NCI-H1436 treated with DMSO at 0.1 percent for 48 hours (cell line): ENCODE results near the gene ARR3.
"Not testable (repeated sequence)": the region's sequence is repeated elsewhere in the genome, so short reads cannot be mapped to it uniquely, and the experiment has no call there.

Experiments
- DNase-seq: peaks from one replicate; lab custom pipeline; 2025; lab: John Stamatoyannopoulos, UW

ARR3 gene

DNA sequence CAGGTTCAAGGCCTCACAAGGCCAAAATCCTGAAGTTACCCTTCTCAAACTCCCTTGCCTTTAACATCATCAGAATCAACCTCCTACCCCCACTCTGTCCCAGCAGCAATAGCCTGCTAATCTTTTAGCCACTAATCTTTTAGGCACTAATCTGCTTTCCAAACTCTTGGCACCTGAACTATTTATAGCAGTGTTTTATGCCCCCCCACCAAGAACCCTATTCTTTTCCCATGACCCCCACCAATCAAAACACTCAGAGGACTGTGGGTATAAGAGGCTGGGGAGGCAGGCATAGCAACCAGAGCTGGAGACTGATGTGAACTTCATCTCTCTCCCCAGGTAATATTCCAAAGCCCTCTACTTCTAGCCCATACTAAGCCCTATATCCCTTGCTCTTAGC lies at the start of gene ARR3:
TSS of gene ARR3 (plus strand) at position 301 of the 400 bp plus-strand sequence. CDS start 1,052 bp downstream, outside the sequence.
- no peak for DNase-seq

DNA sequence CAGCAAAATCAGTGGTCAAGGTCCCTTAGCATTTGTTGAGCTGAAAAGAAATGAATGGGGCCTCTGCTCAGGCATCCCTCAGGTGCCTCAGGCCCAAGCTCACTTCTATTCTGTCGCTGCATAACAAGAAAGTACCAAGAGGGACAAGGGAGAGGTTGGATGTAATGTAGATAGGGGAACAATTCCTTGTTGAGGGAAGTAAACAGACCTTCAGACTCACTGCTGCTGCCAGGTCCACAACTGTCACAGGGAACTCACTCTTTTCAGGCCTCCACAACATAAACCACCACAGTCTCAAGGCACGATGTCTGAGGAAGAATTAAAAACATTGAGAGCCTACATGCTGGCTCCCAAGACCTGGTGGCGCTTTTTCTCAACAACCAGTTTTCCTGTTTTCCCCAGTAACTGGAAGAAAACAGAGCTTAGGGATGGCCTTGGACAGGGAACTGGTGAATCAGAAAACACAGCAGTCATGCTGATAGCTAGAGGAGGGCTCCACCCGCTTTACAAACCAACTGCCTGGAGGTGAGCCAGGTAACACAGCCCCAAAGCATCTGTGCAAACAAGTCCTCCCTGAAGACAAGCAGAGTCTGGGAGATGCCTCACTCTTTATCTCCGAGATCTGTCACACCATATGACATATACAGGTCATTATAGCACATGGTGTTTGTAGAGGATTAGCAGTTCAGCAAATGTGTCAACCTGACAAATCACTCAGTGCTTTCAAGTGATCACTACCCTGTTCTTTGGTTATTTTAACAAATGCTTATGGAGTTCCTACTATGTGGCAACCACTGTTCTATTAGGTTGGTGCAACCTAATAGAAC lies 48.0 kb upstream of the ARR3 start:
- DNase-seq = no peak

- DNase-seq = no peak
Measured at GRCh38 chrX:70226048-70226447, 42.1 kb upstream of the ARR3 start.

DNA sequence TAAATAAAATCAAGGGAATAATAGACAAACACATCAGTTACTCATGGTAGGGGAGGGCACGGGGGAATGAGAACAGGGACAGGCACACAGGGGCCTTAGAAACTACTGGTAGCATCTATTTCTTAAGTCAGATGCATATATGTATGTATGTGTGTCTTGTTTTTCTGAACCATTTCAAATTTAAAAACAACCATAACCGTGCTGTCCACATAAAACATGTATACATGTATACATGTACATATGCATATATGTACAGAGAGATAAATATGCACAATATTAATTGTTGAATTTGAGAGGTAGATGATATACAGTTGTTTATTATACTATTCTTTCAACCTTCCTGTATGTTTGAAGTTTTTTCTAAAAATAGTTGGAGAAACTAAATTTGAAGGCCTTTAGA lies 41.4 kb upstream of the ARR3 start:
- no peak for DNase-seq

GRCh38 chrX:70231666-70232065 lies 36.5 kb upstream of the ARR3 start:
- DNase-seq = no peak

- DNase-seq = no peak
Measured at GRCh38 chrX:70234355-70234754, 33.8 kb upstream of the ARR3 start, which contains the start of gene AWAT1. TSS of gene AWAT1 (plus strand) at chrX:70234655. CDS start at chrX:70234696, 41 bp downstream.

DNA sequence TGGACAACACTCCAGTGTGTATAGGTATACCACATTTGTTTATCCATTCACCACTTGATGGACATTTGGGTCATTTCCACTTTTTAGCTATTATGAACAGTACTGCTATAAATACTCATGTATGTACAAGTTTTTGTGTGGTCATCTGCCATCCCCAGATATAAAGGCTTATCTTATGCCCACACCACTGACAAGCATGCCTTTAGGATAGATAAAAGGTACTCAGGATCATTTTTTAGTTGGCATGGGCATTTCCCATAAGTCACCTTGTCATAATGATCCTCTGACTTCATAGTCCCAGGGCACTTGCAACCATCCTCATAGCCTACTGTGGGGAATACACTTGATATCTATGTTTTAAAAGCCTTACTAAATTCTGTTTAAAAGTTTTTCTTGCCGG lies 27.4 kb upstream of the ARR3 start:
- no peak for DNase-seq

DNA sequence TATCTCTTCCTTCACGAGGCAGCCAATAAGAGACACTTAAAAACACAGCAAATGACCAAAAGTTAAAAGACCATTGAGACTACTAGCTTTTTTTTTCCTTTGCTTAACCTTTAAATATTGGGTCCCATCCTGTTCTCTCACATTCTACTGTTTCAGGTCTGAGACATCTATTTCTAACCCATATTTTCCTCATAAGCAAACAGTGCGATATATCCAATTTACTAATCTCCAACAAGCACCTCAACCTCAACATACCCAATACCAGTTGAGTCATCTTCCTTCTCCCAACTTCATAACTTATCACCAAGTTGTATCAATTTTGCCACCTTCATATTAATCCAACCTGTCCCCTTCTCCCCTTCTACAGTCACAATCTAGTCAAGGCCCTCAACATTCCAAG lies 26.6 kb upstream of the ARR3 start:
- DNase-seq = no peak

GRCh38 chrX:70243601-70244000 lies 24.5 kb upstream of the ARR3 start:
- DNase-seq = not testable (repeated sequence)

DNA sequence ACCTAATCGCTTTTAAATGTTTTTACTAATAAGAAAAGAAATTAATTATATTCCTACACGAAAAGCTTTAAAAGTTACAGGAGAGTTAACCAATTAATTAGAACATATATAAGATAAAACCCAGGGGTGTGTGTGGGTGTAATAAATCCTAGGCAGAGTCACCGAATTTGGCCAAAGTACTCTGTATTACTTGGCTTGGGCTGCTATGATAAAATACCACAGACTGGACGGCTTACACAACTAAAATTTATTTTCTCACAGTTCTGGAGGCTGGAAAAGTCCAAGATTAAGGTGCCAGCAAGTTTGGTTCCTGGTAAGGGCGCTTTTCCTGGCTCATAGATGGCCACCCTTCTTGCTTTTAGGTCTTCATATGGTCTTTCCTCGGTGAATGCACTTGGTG lies 23.3 kb upstream of the ARR3 start:
- no peak for DNase-seq

DNA sequence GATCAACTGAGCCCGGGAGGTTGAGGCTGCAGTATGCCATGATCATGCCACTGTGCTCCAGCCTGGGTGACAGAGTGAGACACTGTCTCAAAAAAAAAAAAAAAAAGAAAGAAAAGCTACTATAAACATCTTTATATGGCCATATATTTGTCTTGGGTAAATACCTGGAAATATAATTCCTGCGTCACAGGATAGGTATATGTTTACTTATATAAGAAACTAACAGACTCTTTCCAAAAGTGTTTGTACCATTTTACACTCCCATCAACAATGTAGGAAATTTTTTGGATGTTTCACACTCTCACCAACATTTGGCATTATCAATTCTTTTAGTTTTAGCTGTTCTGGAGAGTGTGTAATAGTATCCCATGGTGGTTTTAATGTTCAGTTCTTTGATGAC lies 20.9 kb upstream of the ARR3 start:
- DNase-seq = no peak

- DNase-seq = no peak
Measured at GRCh38 chrX:70252491-70252890, 15.6 kb upstream of the ARR3 start.

DNA sequence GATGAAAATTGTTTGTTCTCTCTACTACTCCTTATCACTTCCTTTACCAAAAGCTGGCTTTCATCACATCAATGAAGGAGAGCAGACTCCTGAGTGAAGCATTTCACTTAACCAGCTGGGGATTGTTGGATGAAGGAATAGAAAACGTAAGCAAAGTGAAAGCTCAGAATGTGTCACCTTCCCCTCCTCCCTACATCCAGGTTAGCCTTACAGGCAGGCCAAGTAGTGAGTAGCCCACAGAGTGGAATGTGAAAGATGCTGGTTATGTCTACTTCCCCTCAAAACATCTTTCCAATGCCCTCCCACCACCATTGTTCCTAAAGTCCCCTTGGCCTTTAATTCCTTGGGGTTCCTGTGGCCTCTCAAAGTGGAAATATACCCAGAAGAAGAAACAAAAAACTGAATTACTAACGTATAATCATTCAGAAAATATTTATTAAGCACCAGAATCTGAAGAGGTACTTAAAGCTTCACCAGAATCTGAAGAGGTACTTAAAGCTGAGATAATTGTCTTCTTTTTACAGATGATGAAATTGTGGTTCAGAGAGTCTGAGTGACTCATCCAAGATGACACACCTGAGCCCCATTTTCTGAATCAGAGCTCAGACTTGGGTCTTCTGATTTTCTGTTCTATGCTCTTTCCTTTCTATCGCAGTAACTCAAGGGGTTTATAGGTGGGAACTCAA lies 14.6 kb upstream of the ARR3 start:
- no peak for DNase-seq

GRCh38 chrX:70254063-70254400 lies 14.1 kb upstream of the ARR3 start:
- no peak for DNase-seq

DNA sequence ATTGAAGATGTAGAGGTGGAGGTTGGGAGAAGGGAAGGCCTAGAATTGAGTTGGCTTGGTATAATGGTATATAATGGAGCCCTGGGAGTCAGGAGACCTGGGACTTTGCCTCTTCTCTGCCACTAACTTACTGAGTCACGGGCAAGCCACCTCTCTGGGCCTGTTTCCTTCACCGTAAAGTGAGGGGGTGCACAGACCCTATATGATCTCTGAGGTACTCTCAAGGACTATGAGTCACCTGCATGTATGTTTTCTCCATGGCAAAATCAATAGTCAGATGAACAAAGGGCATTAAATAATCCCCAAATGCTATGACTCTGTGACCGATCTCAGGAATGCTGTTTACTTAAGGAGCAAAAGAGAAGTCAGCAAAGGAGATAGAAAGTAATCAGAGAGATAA lies 13.2 kb upstream of the ARR3 start:
- no peak for DNase-seq

DNA sequence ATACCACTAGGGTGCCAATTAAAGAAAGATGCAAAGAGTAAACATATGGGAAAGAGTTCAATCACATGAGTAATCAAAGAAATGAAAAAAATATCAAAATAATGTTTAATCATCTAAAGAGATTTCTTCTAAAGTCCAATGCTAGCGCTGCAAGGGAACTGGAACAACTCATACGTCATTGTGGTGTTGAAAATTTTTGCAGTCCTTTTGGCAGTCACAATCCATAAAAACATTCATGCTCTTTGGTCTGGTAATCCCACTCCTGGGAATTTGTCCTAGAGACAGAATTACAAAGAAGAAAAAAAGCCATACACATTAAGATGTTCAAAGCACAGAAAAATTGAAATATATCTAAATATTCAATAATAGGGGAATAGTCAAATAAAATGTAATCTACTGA lies 12.7 kb upstream of the ARR3 start:
- DNase-seq = no peak

DNA sequence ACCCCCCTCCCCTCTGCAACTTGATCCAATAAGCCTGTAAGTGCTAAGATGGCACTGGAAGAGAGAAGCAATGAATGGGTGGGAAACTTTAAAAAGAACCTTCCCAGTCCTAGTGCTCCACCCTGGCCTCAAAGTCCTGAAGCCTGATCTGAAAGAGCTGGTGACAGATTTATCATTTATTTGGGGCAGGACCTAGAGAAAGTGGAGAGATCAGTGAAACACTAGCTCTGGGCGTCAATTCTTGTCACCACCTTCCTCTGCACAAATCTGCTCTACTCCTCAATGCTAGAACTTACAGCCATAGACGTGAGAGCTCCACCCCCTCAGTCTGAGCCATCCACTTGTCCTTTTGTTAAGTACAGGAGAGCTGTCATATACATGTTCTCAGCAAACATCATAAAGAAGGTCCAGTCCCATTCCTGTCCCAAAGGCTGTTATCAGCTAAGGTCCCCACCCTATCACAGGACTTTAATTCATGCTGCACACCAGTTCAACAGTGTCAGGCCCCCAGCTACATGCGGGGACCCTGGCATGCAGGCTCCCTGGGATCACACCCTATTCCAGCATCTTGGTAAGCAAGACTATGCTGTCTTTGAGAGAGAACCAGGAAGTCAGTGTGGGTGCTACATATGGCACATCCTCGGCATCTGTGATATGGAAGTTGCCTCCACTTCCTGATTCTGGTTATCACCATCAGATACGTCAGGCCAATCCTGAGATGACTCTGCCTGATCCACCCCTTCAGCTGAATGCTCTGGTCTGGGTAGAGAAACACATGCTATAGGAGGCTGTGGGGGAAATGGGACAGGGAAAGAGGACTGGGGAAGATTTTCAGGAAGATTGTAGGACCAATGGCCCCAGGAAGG lies 10.5 kb upstream of the ARR3 start:
- no peak for DNase-seq

- DNase-seq = no peak
Measured at GRCh38 chrX:70260104-70260503, 8.0 kb upstream of the ARR3 start, which contains the start of gene P2RY4. TSS of gene P2RY4 (minus strand) at chrX:70260204. CDS start at chrX:70259624, 580 bp downstream.

GRCh38 chrX:70262952-70263567 lies 5.1 kb upstream of the ARR3 start:
- peak; percentile 23 for DNase-seq

DNA sequence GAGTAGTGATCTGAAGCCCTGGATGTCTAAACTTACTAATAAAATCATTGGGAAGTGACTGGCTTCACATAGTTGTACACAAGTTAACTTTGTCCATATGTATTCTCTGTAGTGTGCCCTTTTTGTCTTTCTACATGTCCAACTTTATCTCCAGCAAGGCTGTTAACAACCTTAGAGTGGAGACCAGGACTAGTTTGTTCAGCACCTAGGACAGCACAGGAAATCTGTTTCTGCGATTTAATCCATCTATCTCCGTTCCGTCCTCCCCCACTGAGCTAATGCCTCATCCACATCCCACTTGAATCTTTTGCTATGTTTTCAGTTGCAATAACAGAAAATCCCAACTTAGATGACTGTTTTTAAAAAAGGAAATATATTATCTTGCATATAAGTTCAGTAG lies 3.4 kb upstream of the ARR3 start:
- DNase-seq = no peak

GRCh38 chrX:70274029-70274428 lies 5.9 kb downstream of the ARR3 start:
- not testable (repeated sequence) for DNase-seq

DNA sequence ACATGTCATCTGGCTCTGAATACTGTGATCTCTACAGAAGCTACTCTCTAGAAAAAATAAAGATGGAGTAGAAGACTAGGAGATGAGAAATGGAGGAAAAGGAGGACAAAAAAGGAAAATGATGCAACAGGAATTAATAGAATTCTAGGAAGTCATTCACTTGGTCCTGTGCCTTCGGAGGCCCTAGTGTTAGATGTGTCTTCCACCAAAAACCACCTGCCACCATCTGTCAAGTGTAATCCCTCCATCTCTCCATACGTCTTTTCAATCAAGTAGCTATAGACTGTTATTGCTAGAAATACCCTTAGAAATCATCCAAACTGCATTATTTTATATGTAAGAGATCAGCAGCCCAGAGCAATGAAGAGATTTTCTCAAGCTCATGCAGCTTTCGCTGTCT lies 10.9 kb downstream of the ARR3 start:
- DNase-seq = no peak
